GM23338 (cell line): ENCODE results near the gene APP. TPM values are rescaled to one million over a fixed set of nuclear protein-coding genes. Genes with fewer than 3 reads are reported as not detected.
A peak's percentile ranks its signal among the peaks of the same experiment; 100 is the strongest.

Source experiments
- ATAC-seq: fragments of 200-7000 bp; cut with Tn5 transposase; 3 replicates; pipeline ENCODE4 v1.9.1; 2020
- DNase-seq: peaks from one replicate; pipeline ENCODE4 v3.0.0-alpha.2; 2015; ENCODE audit warnings: low spot score
- H2AFZ ChIP-seq: fragments of 200-600 bp; sonication (generic); 2 replicates; pipeline ENCODE4 v1.8.0; 2016; ENCODE audit warnings: antibody characterized with exemption, mild to moderate bottlenecking, moderate library complexity
- H3F3A ChIP-seq: fragments of 200-600 bp; sonication (generic); replicated peaks from 2 replicates; pipeline ENCODE4 v1.8.0; 2017; ENCODE audit warnings: antibody characterized with exemption, mixed run types, low read depth
- H3K27ac ChIP-seq: fragments of 200-600 bp; sonication (generic); 2 replicates; pipeline ENCODE4 v1.6.1; 2016; ENCODE audit warnings: low read depth
- H3K27me3 ChIP-seq: fragments of 200-600 bp; sonication (generic); 2 replicates; pipeline ENCODE4 v1.8.0; 2016; ENCODE audit warnings: mild to moderate bottlenecking, mixed run types, moderate library complexity; ENCODE audit not compliant: insufficient read depth
- H3K36me3 ChIP-seq: fragments of 200-600 bp; sonication (generic); 2 replicates; pipeline ENCODE4 v1.8.0; 2016; ENCODE audit warnings: mild to moderate bottlenecking; ENCODE audit not compliant: insufficient read depth
- H3K4me1 ChIP-seq: fragments of 200-600 bp; sonication (generic); 2 replicates; pipeline ENCODE4 v1.8.0; 2016; ENCODE audit warnings: mild to moderate bottlenecking, moderate library complexity; ENCODE audit not compliant: insufficient read depth
- H3K4me2 ChIP-seq: fragments of 200-600 bp; sonication (generic); 2 replicates; pipeline ENCODE4 v1.7.1; 2017; ENCODE audit warnings: mixed run types
- H3K4me3 ChIP-seq: fragments of 200-600 bp; sonication (generic); 2 replicates; pipeline ENCODE4 v1.6.1; 2016; ENCODE audit warnings: mixed run types
- H3K79me2 ChIP-seq: fragments of 200-600 bp; sonication (generic); replicated peaks from 2 replicates; pipeline ENCODE4 v1.8.0; 2017; ENCODE audit warnings: mild to moderate bottlenecking; ENCODE audit not compliant: insufficient read depth
- H3K9me2 ChIP-seq: fragments of 200-600 bp; sonication (generic); 2 replicates; pipeline ENCODE4 v1.8.0; 2017; ENCODE audit not compliant: insufficient read depth
- H4K20me1 ChIP-seq: fragments of 200-600 bp; sonication (generic); replicated peaks from 2 replicates; pipeline ENCODE4 v1.8.0; 2017; ENCODE audit warnings: mild to moderate bottlenecking; ENCODE audit not compliant: insufficient read depth
- H3K27ac Mint-ChIP-seq: 2 replicates; pipeline ENCODE4 v1.8.0; 2020; ENCODE audit warnings: inconsistent platforms, mild to moderate bottlenecking, moderate library complexity, mixed read lengths
- H3K27me3 Mint-ChIP-seq: 3 replicates; pipeline ENCODE4 v1.8.0; 2022; ENCODE audit warnings: low read depth, mild to moderate bottlenecking, moderate library complexity, mixed read lengths, inconsistent platforms; ENCODE audit not compliant: insufficient read depth, poor library complexity
- H3K36me3 Mint-ChIP-seq: 3 replicates; pipeline ENCODE4 v1.8.0; 2021; ENCODE audit warnings: low read depth, mild to moderate bottlenecking, inconsistent platforms, moderate library complexity, mixed read lengths
- H3K4me1 Mint-ChIP-seq: 3 replicates; pipeline ENCODE4 v1.8.0; 2020; ENCODE audit warnings: mild to moderate bottlenecking, inconsistent platforms, mixed read lengths
- H3K4me3 Mint-ChIP-seq: 3 replicates; pipeline ENCODE4 v1.8.0; 2021; ENCODE audit warnings: moderate library complexity, mild to moderate bottlenecking, inconsistent platforms, mixed read lengths
- H3K9me3 Mint-ChIP-seq: 3 replicates; pipeline ENCODE4 v1.8.0; 2020; ENCODE audit warnings: moderate library complexity, mild to moderate bottlenecking, inconsistent platforms, mixed read lengths
- CREB1 ChIP-seq: fragments of 250-450 bp; sonication (Bioruptor Pico); IDR thresholded peaks from 2 replicates; pipeline ENCODE4 v1.5.0; 2020; ENCODE audit warnings: low read depth, mild to moderate bottlenecking, moderate library complexity
- EZH2 ChIP-seq: fragments of 200-600 bp; sonication (generic); IDR thresholded peaks from one replicate; pipeline ENCODE4 v1.8.0; 2017; ENCODE audit warnings: antibody characterized with exemption, mild to moderate bottlenecking, low read depth; ENCODE audit not compliant: unreplicated experiment
- NANOG ChIP-seq: IDR thresholded peaks from 2 replicates; pipeline ENCODE4 v1.6.1; 2016; ENCODE audit warnings: antibody characterized with exemption, borderline replicate concordance
- POLR2AphosphoS5 ChIP-seq: IDR thresholded peaks from 2 replicates; pipeline ENCODE4 v1.6.1; 2016; ENCODE audit warnings: antibody characterized with exemption, low read depth
- STAT1 ChIP-seq: IDR thresholded peaks from one replicate; pipeline ENCODE4 v1.6.1; 2016; ENCODE audit warnings: antibody characterized with exemption; ENCODE audit not compliant: unreplicated experiment
- ZNF331 ChIP-seq: fragments of 250-450 bp; sonication (Bioruptor Pico); IDR thresholded peaks from 2 replicates; pipeline ENCODE4 v1.5.0; 2020; ENCODE audit warnings: low read depth, mild to moderate bottlenecking, moderate library complexity
- polyA plus RNA-seq: library from polyadenylated mRNA; unstranded; fragments of >200 nt; fragmentation: Nextera tagmentation; extraction: Ambion mirVana; gene quantifications from 2 replicates; pipeline ENCODE4 v1.2.1, GENCODE V29; 2016
- total RNA-seq: library from RNA; depleted of rRNA; stranded (reverse); fragments of >200 nt; shearing (Covaris generic); gene quantifications from 2 replicates; pipeline ENCODE4 v1.2.3, GENCODE V29; 2014
- TF ChIP-seq, protein P1 (sequence below), 2 experiments: fragments of 200-600 bp in 1 of 2; sonication (generic) in 1 of 2; conservative IDR thresholded peaks; 2 replicates each; pipeline versions ENCODE4 v1.5.1 to v1.6.1; 2016 to 2017; ENCODE audit warnings: antibody characterized with exemption in 2 of 2, low read depth in 2 of 2, mild to moderate bottlenecking in 2 of 2, moderate library complexity in 1 of 2

The APP gene
- total and polyA plus RNA-seq, 2 experiments from 2014 or later = 69.4 to 444 TPM

DNA sequence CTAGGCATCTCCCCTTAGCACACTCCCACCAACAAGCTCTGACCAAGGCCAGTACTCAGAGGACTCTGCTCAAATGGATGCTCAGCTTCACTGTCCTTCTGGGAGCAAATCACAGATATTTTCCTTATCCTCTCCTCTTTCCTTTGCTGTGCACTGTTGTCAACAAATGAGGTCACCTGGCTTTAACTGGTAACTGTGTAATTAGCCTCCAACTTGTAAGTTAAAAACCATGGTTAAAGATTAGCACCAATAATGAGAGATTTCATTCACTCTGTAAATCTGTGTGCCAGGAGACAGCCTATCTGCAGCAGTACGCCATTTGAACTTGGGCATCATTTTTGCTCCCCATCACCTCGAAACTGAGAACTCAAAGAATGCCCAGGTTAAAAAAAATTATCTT is 286.3 kb downstream of the APP start:
- H2AFZ ChIP-seq = no peak overlapping the region
- H3K4me2 ChIP-seq = no peak overlapping the region
- TF ChIP-seq CREB1 (CRISPR knock-in tag) (no peak), POLR2AphosphoS5 (no peak), STAT1 (no peak), EZH2 (no peak), NANOG (no peak), ZNF331 (CRISPR knock-in tag) (no peak)
- Mint-ChIP-seq H3K9me3 (peaks cover 13% of the 10 kb centered on the region), H3K27ac (no peak overlapping the region), H3K36me3 (peaks cover 91% of the 10 kb centered on the region), H3K27me3 (peaks cover 18% of the 10 kb centered on the region), H3K4me3 (no peak overlapping the region), H3K4me1 (0 out of 3 replicates have a peak, but pooled peaks cover 3% of the 10 kb centered on the region)
- no peaks in the 10 kb centered on the region for H3K27me3 ChIP-seq
- H3K4me3 ChIP-seq = no peak overlapping the region
- peaks cover 12% of the 10 kb centered on the region for H3K36me3 ChIP-seq
- peaks cover 10% of the 10 kb centered on the region for H3F3A ChIP-seq
- no peaks in the 10 kb centered on the region for H3K4me1 ChIP-seq
- no peak overlapping the region for H3K27ac ChIP-seq
- no peak for DNase-seq
- 0 out of 2 replicates have a peak, but pooled peaks cover 2% of the 10 kb centered on the region for H3K79me2 ChIP-seq
- ATAC-seq = no peak
- H3K9me2 ChIP-seq = no peaks in the 10 kb centered on the region
- H4K20me1 ChIP-seq = peaks cover 3% of the 10 kb centered on the region; the same call in 1 of the 2 replicates

GRCh38 chr21:25881524-25882376 is 288.8 kb downstream of the APP start:
- Mint-ChIP-seq H3K4me1 (0 out of 3 replicates have a peak, but pooled peaks cover 3% of the 10 kb centered on the region), H3K27me3 (peaks cover 13% of the 10 kb centered on the region), H3K9me3 (peaks cover 13% of the 10 kb centered on the region), H3K36me3 (peaks cover 66% of the 10 kb centered on the region), H3K4me3 (no peak overlapping the region), H3K27ac (no peak overlapping the region)
- H3K4me1 ChIP-seq = no peaks in the 10 kb centered on the region
- H3K4me3 ChIP-seq = no peak overlapping the region
- peaks cover 10% of the 10 kb centered on the region for H3F3A ChIP-seq
- no peak overlapping the region for H2AFZ ChIP-seq
- H3K27me3 ChIP-seq = no peaks in the 10 kb centered on the region
- no peak overlapping the region for H3K27ac ChIP-seq
- ATAC-seq (peak; percentile 79), DNase-seq (peak; percentile 74)
- H3K79me2 ChIP-seq = 0 out of 2 replicates have a peak, but pooled peaks cover 2% of the 10 kb centered on the region
- H4K20me1 ChIP-seq = peaks cover 1% of the 10 kb centered on the region; the same call in 1 of the 2 replicates
- H3K4me2 ChIP-seq = no peak overlapping the region
- no peaks in the 10 kb centered on the region for H3K9me2 ChIP-seq
- no peak for TF ChIP-seq POLR2AphosphoS5
- TF ChIP-seq, protein P1, sequence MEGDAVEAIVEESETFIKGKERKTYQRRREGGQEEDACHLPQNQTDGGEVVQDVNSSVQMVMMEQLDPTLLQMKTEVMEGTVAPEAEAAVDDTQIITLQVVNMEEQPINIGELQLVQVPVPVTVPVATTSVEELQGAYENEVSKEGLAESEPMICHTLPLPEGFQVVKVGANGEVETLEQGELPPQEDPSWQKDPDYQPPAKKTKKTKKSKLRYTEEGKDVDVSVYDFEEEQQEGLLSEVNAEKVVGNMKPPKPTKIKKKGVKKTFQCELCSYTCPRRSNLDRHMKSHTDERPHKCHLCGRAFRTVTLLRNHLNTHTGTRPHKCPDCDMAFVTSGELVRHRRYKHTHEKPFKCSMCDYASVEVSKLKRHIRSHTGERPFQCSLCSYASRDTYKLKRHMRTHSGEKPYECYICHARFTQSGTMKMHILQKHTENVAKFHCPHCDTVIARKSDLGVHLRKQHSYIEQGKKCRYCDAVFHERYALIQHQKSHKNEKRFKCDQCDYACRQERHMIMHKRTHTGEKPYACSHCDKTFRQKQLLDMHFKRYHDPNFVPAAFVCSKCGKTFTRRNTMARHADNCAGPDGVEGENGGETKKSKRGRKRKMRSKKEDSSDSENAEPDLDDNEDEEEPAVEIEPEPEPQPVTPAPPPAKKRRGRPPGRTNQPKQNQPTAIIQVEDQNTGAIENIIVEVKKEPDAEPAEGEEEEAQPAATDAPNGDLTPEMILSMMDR (conservative IDR thresholded peaks at IDR 0.05; ENCODE audit: low read depth in 2 of 2) = peak; percentile 89 to 93
- H3K36me3 ChIP-seq = peaks cover 9% of the 10 kb centered on the region

GRCh38 chr21:25879203-25879602 is 291.4 kb downstream of the APP start:
- H3K36me3 ChIP-seq = peaks cover 8% of the 10 kb centered on the region
- H3K27me3 Mint-ChIP-seq = peaks cover 6% of the 10 kb centered on the region
- H3K27ac Mint-ChIP-seq = no peak overlapping the region
- no peaks in the 10 kb centered on the region for H3K9me2 ChIP-seq
- no peak for DNase-seq
- ATAC-seq = no peak
- no peaks in the 10 kb centered on the region for H3K4me1 ChIP-seq
- peaks cover 13% of the 10 kb centered on the region for H3K9me3 Mint-ChIP-seq
- H2AFZ ChIP-seq = no peak overlapping the region
- 0 out of 2 replicates have a peak, but pooled peaks cover under 1% of the 10 kb centered on the region for H3K79me2 ChIP-seq
- H3K36me3 Mint-ChIP-seq = peaks cover 44% of the 10 kb centered on the region
- H3K4me1 Mint-ChIP-seq = 0 out of 3 replicates have a peak, but pooled peaks cover 3% of the 10 kb centered on the region
- H4K20me1 ChIP-seq = no peaks in the 10 kb centered on the region
- H3K27me3 ChIP-seq = no peaks in the 10 kb centered on the region
- no peak overlapping the region for H3K4me2 ChIP-seq
- no peak overlapping the region for H3K4me3 ChIP-seq
- no peak overlapping the region for H3K4me3 Mint-ChIP-seq
- H3F3A ChIP-seq = peaks cover 10% of the 10 kb centered on the region
- H3K27ac ChIP-seq = 0 out of 2 replicates have a peak overlapping the region, but pooled peaks have one; percentile 36
